ENCODE results near the gene KDM2B. TPM values are rescaled to one million over a fixed set of nuclear protein-coding genes. Genes with fewer than 3 reads are reported as not detected.
A peak's percentile ranks its signal among the peaks of the same experiment; 100 is the strongest.

KDM2B gene
- total and polyA plus RNA-seq, 7 experiments from 2014 or later, result 12.6 to 91.7 (median 76.1) TPM

GRCh38 chr12:121476477-121476876 is 104.3 kb downstream of the KDM2B start:
- Mint-ChIP-seq H3K27ac (peak overlapping the region in 1 of 9 donors; percentile 82), H3K27me3 (no peaks in the 10 kb centered on the region), H3K4me1 (peaks cover 0 to 11% (median 5%) of the 10 kb centered on the region in 7 donors), H3K9me3 (peaks cover 0 to 1% (median 0%) of the 10 kb centered on the region in 11 donors), H3K4me3 (no peak overlapping the region), H3K36me3 (peaks cover 0 to 11% (median 3%) of the 10 kb centered on the region in 5 donors)
- H3K4me3 ChIP-seq (ENCODE audit: low read length), result no peak overlapping the region
- no peaks in the 10 kb centered on the region for H3K36me3 ChIP-seq (ENCODE audit: control insufficient read depth in 2 of 3, insufficient read depth in 3 of 3, low read length in 3 of 3)
- no peak overlapping the region for H3K27ac ChIP-seq (ENCODE audit: low read depth, low read length)
- POLR2A ChIA-PET, result interaction anchor here (0.6 kb wide), 1 partner anchor 127 kb away, joined by 3 read pairs; no protein-coding TSS in a partner anchor
- H3K4me1 ChIP-seq (ENCODE audit: control insufficient read depth in 2 of 2, insufficient read depth in 2 of 2, low read length in 2 of 2), result no peaks in the 10 kb centered on the region
- DNase-seq (no peak), ATAC-seq (no peak)
- intact Hi-C loops (cut with micrococcal nuclease), result no loop called here
- H3K27me3 ChIP-seq (ENCODE audit: control insufficient read depth in 2 of 2, insufficient read depth in 2 of 2, low read length in 2 of 2), result no peaks in the 10 kb centered on the region
- CTCF ChIA-PET, result interaction anchor here (0.9 to 1.6 kb wide), 2 partner anchors 23 to 193 kb away, joined by 4 to 6 read pairs; partner anchors contain the start of gene MORN3
- H3K9me3 ChIP-seq (ENCODE audit: control insufficient read depth in 2 of 3, low read length in 3 of 3), result no peaks in the 10 kb centered on the region

GRCh38 chr12:121475279-121475678 is 105.5 kb downstream of the KDM2B start:
- no peaks in the 10 kb centered on the region for H3K4me1 ChIP-seq (ENCODE audit: control insufficient read depth in 2 of 2, insufficient read depth in 2 of 2, low read length in 2 of 2)
- no peaks in the 10 kb centered on the region for H3K27me3 Mint-ChIP-seq
- no peak overlapping the region for H3K27ac ChIP-seq (ENCODE audit: low read depth, low read length)
- POLR2A ChIA-PET, result no interaction called here
- CTCF ChIA-PET, result interaction anchor here (0.7 kb wide), 1 partner anchor 16 kb away, joined by 3 read pairs; no protein-coding TSS in a partner anchor
- no peaks in the 10 kb centered on the region for H3K36me3 ChIP-seq (ENCODE audit: control insufficient read depth in 2 of 3, insufficient read depth in 3 of 3, low read length in 3 of 3)
- peak overlapping the region in 1 of 9 donors; percentile 62 for H3K27ac Mint-ChIP-seq
- H3K27me3 ChIP-seq (ENCODE audit: control insufficient read depth in 2 of 2, insufficient read depth in 2 of 2, low read length in 2 of 2), result no peaks in the 10 kb centered on the region
- H3K4me3 ChIP-seq (ENCODE audit: low read length), result no peak overlapping the region
- ATAC-seq (no peak), DNase-seq (no peak)
- no peaks in the 10 kb centered on the region for H3K9me3 ChIP-seq (ENCODE audit: control insufficient read depth in 2 of 3, low read length in 3 of 3)
- peaks cover 0 to 7% (median 0%) of the 10 kb centered on the region in 5 donors for H3K36me3 Mint-ChIP-seq
- H3K4me1 Mint-ChIP-seq, result peaks cover 0 to 11% (median 5%) of the 10 kb centered on the region in 7 donors
- intact Hi-C loops (cut with micrococcal nuclease), result no loop called here
- H3K4me3 Mint-ChIP-seq, result no peak overlapping the region
- peaks cover 0 to 1% (median 0%) of the 10 kb centered on the region in 11 donors for H3K9me3 Mint-ChIP-seq

- CTCF ChIA-PET, result no interaction called here
- Histone ChIP-seq H3K4me1 (ENCODE audit: control insufficient read depth in 2 of 2, insufficient read depth in 2 of 2, low read length in 2 of 2) (no peaks in the 10 kb centered on the region), H3K27me3 (ENCODE audit: control insufficient read depth in 2 of 2, insufficient read depth in 2 of 2, low read length in 2 of 2) (no peaks in the 10 kb centered on the region), H3K27ac (ENCODE audit: low read depth, low read length) (no peak overlapping the region), H3K9me3 (ENCODE audit: control insufficient read depth in 2 of 3, low read length in 3 of 3) (no peaks in the 10 kb centered on the region), H3K36me3 (ENCODE audit: control insufficient read depth in 2 of 3, insufficient read depth in 3 of 3, low read length in 3 of 3) (no peaks in the 10 kb centered on the region), H3K4me3 (ENCODE audit: low read length) (no peak overlapping the region)
- intact Hi-C loops (cut with micrococcal nuclease), result no loop called here
- Mint-ChIP-seq H3K27me3 (peaks cover 0 to 3% (median 0%) of the 10 kb centered on the region in 5 donors), H3K27ac (peak overlapping the region in 1 of 9 donors; percentile 43), H3K4me3 (no peak overlapping the region), H3K4me1 (peaks cover 4 to 15% (median 9%) of the 10 kb centered on the region in 7 donors), H3K9me3 (peaks cover 0 to 1% (median 0%) of the 10 kb centered on the region in 11 donors), H3K36me3 (peaks cover 0 to 7% (median 0%) of the 10 kb centered on the region in 5 donors)
- no peak for DNase-seq
- POLR2A ChIA-PET, result interaction anchor here (0.6 to 0.8 kb wide), 2 partner anchors 19 to 896 kb away, joined by 3 read pairs; no protein-coding TSS in a partner anchor
- ATAC-seq, result no peak
Measured at GRCh38 chr12:121472150-121472905, 108.5 kb downstream of the KDM2B start.

GRCh38 chr12:121470751-121471150 is 110.1 kb downstream of the KDM2B start:
- Mint-ChIP-seq H3K27me3 (peaks cover 0 to 3% (median 0%) of the 10 kb centered on the region in 5 donors), H3K4me3 (peak overlapping the region in 1 of 10 donors; percentile 6), H3K9me3 (peaks cover 0 to 3% (median 0%) of the 10 kb centered on the region in 11 donors), H3K36me3 (peaks cover 0 to 7% (median 0%) of the 10 kb centered on the region in 5 donors), H3K4me1 (peaks cover 9 to 21% (median 15%) of the 10 kb centered on the region in 7 donors), H3K27ac (peak overlapping the region in 7 of 9 donors; percentile 3 to 82 (median 41))
- DNase-seq (no peak), ATAC-seq (no peak)
- no peak overlapping the region for H3K27ac ChIP-seq (ENCODE audit: low read depth, low read length)
- H3K4me3 ChIP-seq (ENCODE audit: low read length), result no peak overlapping the region
- ChIA-PET CTCF (no interaction called here), POLR2A (no interaction called here)
- no peaks in the 10 kb centered on the region for H3K27me3 ChIP-seq (ENCODE audit: control insufficient read depth in 2 of 2, insufficient read depth in 2 of 2, low read length in 2 of 2)
- peaks cover 2 to 5% of the 10 kb centered on the region in 2 donors for H3K4me1 ChIP-seq (ENCODE audit: control insufficient read depth in 2 of 2, insufficient read depth in 2 of 2, low read length in 2 of 2)
- H3K36me3 ChIP-seq (ENCODE audit: control insufficient read depth in 2 of 3, insufficient read depth in 3 of 3, low read length in 3 of 3), result no peaks in the 10 kb centered on the region
- intact Hi-C loops (cut with micrococcal nuclease), result no loop called here
- no peaks in the 10 kb centered on the region for H3K9me3 ChIP-seq (ENCODE audit: control insufficient read depth in 2 of 3, low read length in 3 of 3)

- H3K36me3 Mint-ChIP-seq, result peaks cover 0 to 6% (median 0%) of the 10 kb centered on the region in 5 donors
- H3K9me3 Mint-ChIP-seq, result peaks cover 0 to 3% (median 0%) of the 10 kb centered on the region in 11 donors
- ChIA-PET POLR2A (interaction anchor here (0.6 to 1.1 kb wide), 6 partner anchors 11 to 1522 kb away, joined by 3 to 6 read pairs (median 3); partner anchors contain the start of gene ANAPC5), CTCF (interaction anchor here (0.8 to 1.5 kb wide), 5 partner anchors 11 to 200 kb away, joined by 3 to 6 read pairs (median 3); no protein-coding TSS in a partner anchor)
- intact Hi-C loops (cut with micrococcal nuclease), result loop anchor here in 1 of 2 donors (10.0 kb wide), 1 partner anchor 934 kb away; the partner anchor contains the start of gene RNF10
- peaks cover 7 to 17% of the 10 kb centered on the region in 2 donors for H3K4me1 ChIP-seq (ENCODE audit: control insufficient read depth in 2 of 2, insufficient read depth in 2 of 2, low read length in 2 of 2)
- DNase-seq, result peak in 2 of 9 donors; percentile 5 to 20
- H3K27ac ChIP-seq (ENCODE audit: low read depth, low read length), result no peak overlapping the region
- H3K4me3 ChIP-seq (ENCODE audit: low read length), result no peak overlapping the region
- H3K27me3 Mint-ChIP-seq, result peaks cover 0 to 3% (median 0%) of the 10 kb centered on the region in 5 donors
- H3K4me3 Mint-ChIP-seq, result peak overlapping the region; percentile 25 to 69 (median 62)
- H3K9me3 ChIP-seq (ENCODE audit: control insufficient read depth in 2 of 3, low read length in 3 of 3), result no peaks in the 10 kb centered on the region
- H3K4me1 Mint-ChIP-seq, result peaks cover 20 to 35% (median 30%) of the 10 kb centered on the region in 7 donors
- ATAC-seq, result no peak
- H3K36me3 ChIP-seq (ENCODE audit: control insufficient read depth in 2 of 3, insufficient read depth in 3 of 3, low read length in 3 of 3), result no peaks in the 10 kb centered on the region
- H3K27ac Mint-ChIP-seq, result peak overlapping the region; percentile 9 to 87 (median 78)
- H3K27me3 ChIP-seq (ENCODE audit: control insufficient read depth in 2 of 2, insufficient read depth in 2 of 2, low read length in 2 of 2), result no peaks in the 10 kb centered on the region
Measured at GRCh38 chr12:121468499-121468801, 112.4 kb downstream of the KDM2B start.

- peaks cover 0 to 6% (median 0%) of the 10 kb centered on the region in 5 donors for H3K36me3 Mint-ChIP-seq
- H3K4me1 Mint-ChIP-seq, result peaks cover 20 to 35% (median 30%) of the 10 kb centered on the region in 7 donors
- DNase-seq (peak in 3 of 9 donors; percentile 4 to 23 (median 5)), ATAC-seq (no peak)
- peak overlapping the region; percentile 38 to 87 (median 78) for H3K27ac Mint-ChIP-seq
- H3K4me3 Mint-ChIP-seq, result peak overlapping the region; percentile 49 to 69 (median 62)
- POLR2A ChIA-PET, result interaction anchor here (0.5 to 1.1 kb wide), 8 partner anchors 10 to 1522 kb away, joined by 3 to 6 read pairs (median 3); partner anchors contain the start of gene ANAPC5
- CTCF ChIA-PET, result interaction anchor here (0.8 to 1.5 kb wide), 5 partner anchors 11 to 201 kb away, joined by 3 to 6 read pairs (median 3); no protein-coding TSS in a partner anchor
- intact Hi-C loops (cut with micrococcal nuclease), result loop anchor here (1.0 to 10.0 kb wide), 8 partner anchors 68 to 933 kb away; partner anchors contain the start of genes RNF34 (in 2 of the 2), ANAPC5 (in 1 of the 2), CFAP251 (in 1 of the 2) and ORAI1 (in 1 of the 2)
- Histone ChIP-seq H3K27me3 (ENCODE audit: control insufficient read depth in 2 of 2, insufficient read depth in 2 of 2, low read length in 2 of 2) (no peaks in the 10 kb centered on the region), H3K36me3 (ENCODE audit: control insufficient read depth in 2 of 3, insufficient read depth in 3 of 3, low read length in 3 of 3) (no peaks in the 10 kb centered on the region), H3K4me1 (ENCODE audit: control insufficient read depth in 2 of 2, insufficient read depth in 2 of 2, low read length in 2 of 2) (peaks cover 7 to 17% of the 10 kb centered on the region in 2 donors), H3K27ac (ENCODE audit: low read depth, low read length) (peak overlapping the region; percentile 69), H3K4me3 (ENCODE audit: low read length) (peak overlapping the region; percentile 44), H3K9me3 (ENCODE audit: control insufficient read depth in 2 of 3, low read length in 3 of 3) (no peaks in the 10 kb centered on the region)
- peaks cover 0 to 3% (median 0%) of the 10 kb centered on the region in 11 donors for H3K9me3 Mint-ChIP-seq
- peaks cover 0 to 3% (median 0%) of the 10 kb centered on the region in 5 donors for H3K27me3 Mint-ChIP-seq
Measured at GRCh38 chr12:121467638-121468498, 113.0 kb downstream of the KDM2B start.

All from naive thymus-derived CD4-positive, alpha-beta T cell (primary cell).